Islet of Langerhans (tissue), 1 donor: ENCODE data around the gene DNM2.
"Not testable (repeated sequence)": the region's sequence is repeated elsewhere in the genome, so short reads cannot be mapped to it uniquely, and the experiment has no call there.

ENCODE experiments used
- FAIRE-seq: peaks from one replicate; lab custom pipeline; 2011; peaks lifted over from hg19 to GRCh38; lab: Jason Lieb, UNC

Gene DNM2

GRCh38 chr19:10717356-10718204 lies at the start of gene DNM2:
Gene DNM2 (plus strand): TSS chr19:10718079. CDS start chr19:10718243, 164 bp downstream.
- FAIRE-seq: peak; percentile 100

GRCh38 chr19:10669246-10669645 lies 48.6 kb upstream of the DNM2 start:
- no peak for FAIRE-seq

- no peak for FAIRE-seq
These were observed 47.7 kb upstream of the DNM2 start for GRCh38 chr19:10670182-10670581.

GRCh38 chr19:10670876-10671804 lies 46.7 kb upstream of the DNM2 start:
- no peak for FAIRE-seq

- not testable (repeated sequence) for FAIRE-seq
These were observed 46.0 kb upstream of the DNM2 start for GRCh38 chr19:10671922-10672321.

GRCh38 chr19:10675214-10675613 lies 42.7 kb upstream of the DNM2 start:
- not testable (repeated sequence) for FAIRE-seq

- FAIRE-seq: no peak
These were observed 40.1 kb upstream of the DNM2 start for GRCh38 chr19:10677751-10678150.

- FAIRE-seq: no peak
These were observed 39.1 kb upstream of the DNM2 start for GRCh38 chr19:10678813-10679212.

- no peak for FAIRE-seq
These were observed 38.1 kb upstream of the DNM2 start for GRCh38 chr19:10679743-10680142.

GRCh38 chr19:10680545-10681135 lies 37.2 kb upstream of the DNM2 start:
- FAIRE-seq: no peak

GRCh38 chr19:10681658-10682057 lies 36.2 kb upstream of the DNM2 start:
- FAIRE-seq: no peak

GRCh38 chr19:10682397-10683063 lies 35.3 kb upstream of the DNM2 start:
- no peak for FAIRE-seq

- FAIRE-seq: no peak
These were observed 34.8 kb upstream of the DNM2 start for GRCh38 chr19:10683064-10683426.

GRCh38 chr19:10683582-10683981 lies 34.3 kb upstream of the DNM2 start:
- no peak for FAIRE-seq

- no peak for FAIRE-seq
These were observed 32.7 kb upstream of the DNM2 start for GRCh38 chr19:10685210-10685609.

- no peak for FAIRE-seq
These were observed 31.7 kb upstream of the DNM2 start for GRCh38 chr19:10686193-10686592.

GRCh38 chr19:10686661-10687517 lies 31.0 kb upstream of the DNM2 start:
- FAIRE-seq: no peak

- FAIRE-seq: no peak
These were observed 30.2 kb upstream of the DNM2 start for GRCh38 chr19:10687518-10688288.

- FAIRE-seq: no peak
These were observed 29.2 kb upstream of the DNM2 start for GRCh38 chr19:10688545-10689280.

- no peak for FAIRE-seq
These were observed 27.5 kb upstream of the DNM2 start for GRCh38 chr19:10690341-10690781.
